Smooth muscle cell (in vitro differentiated cells): ENCODE measurements around the gene OVOL2. TPM values are rescaled to one million over a fixed set of nuclear protein-coding genes. Genes with fewer than 3 reads are reported as not detected.

Experiments used
- DNase-seq: peaks from one replicate; lab custom pipeline; 2025; ENCODE audit not compliant: unreplicated experiment; lab: John Stamatoyannopoulos, UW
- H2AFZ ChIP-seq: fragments of 200-600 bp; sonication (generic); 2 replicates; pipeline ENCODE4 v1.6.0; 2016; ENCODE audit warnings: antibody characterized with exemption, low read depth, mild to moderate bottlenecking
- H3F3A ChIP-seq: fragments of 200-600 bp; sonication (generic); 2 replicates; pipeline ENCODE4 v1.6.0; 2017; ENCODE audit warnings: antibody characterized with exemption, low read depth
- H3K27ac ChIP-seq: fragments of 200-600 bp; sonication (generic); 2 replicates; pipeline ENCODE4 v1.5.1; 2016; ENCODE audit warnings: low read depth, mild to moderate bottlenecking
- H3K27me3 ChIP-seq: fragments of 200-600 bp; sonication (generic); 2 replicates; pipeline ENCODE4 v1.6.1; 2016; ENCODE audit warnings: low read depth, mild to moderate bottlenecking
- H3K36me3 ChIP-seq: fragments of 200-600 bp; sonication (generic); 2 replicates; pipeline ENCODE4 v1.5.1; 2016; ENCODE audit warnings: low read depth
- H3K4me1 ChIP-seq: fragments of 200-600 bp; sonication (generic); 2 replicates; pipeline ENCODE4 v1.5.1; 2016; ENCODE audit warnings: low read depth
- H3K4me2 ChIP-seq: fragments of 200-600 bp; sonication (generic); 2 replicates; pipeline ENCODE4 v1.6.0; 2016; ENCODE audit warnings: mild to moderate bottlenecking
- H3K4me3 ChIP-seq: fragments of 200-600 bp; sonication (generic); 2 replicates; pipeline ENCODE4 v1.5.1; 2016; ENCODE audit warnings: mild to moderate bottlenecking
- H3K79me2 ChIP-seq: fragments of 200-600 bp; sonication (generic); 2 replicates; pipeline ENCODE4 v1.6.0; 2016; ENCODE audit warnings: low read depth, mild to moderate bottlenecking
- H3K9ac ChIP-seq: fragments of 200-600 bp; sonication (generic); 2 replicates; pipeline ENCODE4 v1.6.0; 2016; ENCODE audit warnings: low read depth
- H3K9me3 ChIP-seq: fragments of 200-600 bp; sonication (generic); replicated peaks from 2 replicates; pipeline ENCODE4 v1.5.1; 2016; ENCODE audit warnings: low read depth
- H4K20me1 ChIP-seq: fragments of 200-600 bp; sonication (generic); 2 replicates; pipeline ENCODE4 v1.6.0; 2016; ENCODE audit warnings: low read depth
- WGBS: methylation state at CpG from one replicate; pipeline ENCODE4 v1.1.7; 2016; ENCODE audit warnings: low lambda C conversion rate; 5-methylcytosine and 5-hydroxymethylcytosine counted together
- polyA plus RNA-seq: library from polyadenylated mRNA; unstranded; fragments of >200 nt; fragmentation: Nextera tagmentation; extraction: Ambion mirVana; gene quantifications from 2 replicates; pipeline ENCODE4 v1.2.1, GENCODE V29; 2016
- total RNA-seq: library from RNA; depleted of rRNA; stranded (reverse); fragments of >200 nt; gene quantifications from 2 replicates; pipeline ENCODE4 v1.2.3, GENCODE V29; 2014
- TF ChIP-seq, protein P1 (sequence below): fragments of 200-600 bp; sonication (generic); IDR thresholded peaks from 2 replicates; pipeline ENCODE4 v1.5.1; 2017; ENCODE audit warnings: borderline replicate concordance, mild to moderate bottlenecking, antibody characterized with exemption; ENCODE audit not compliant: insufficient read depth, poor library complexity, severe bottlenecking

The OVOL2 gene
- total and polyA plus RNA-seq, 2 experiments from 2014 or later, result 1.1 TPM; not detected in 1

DNA sequence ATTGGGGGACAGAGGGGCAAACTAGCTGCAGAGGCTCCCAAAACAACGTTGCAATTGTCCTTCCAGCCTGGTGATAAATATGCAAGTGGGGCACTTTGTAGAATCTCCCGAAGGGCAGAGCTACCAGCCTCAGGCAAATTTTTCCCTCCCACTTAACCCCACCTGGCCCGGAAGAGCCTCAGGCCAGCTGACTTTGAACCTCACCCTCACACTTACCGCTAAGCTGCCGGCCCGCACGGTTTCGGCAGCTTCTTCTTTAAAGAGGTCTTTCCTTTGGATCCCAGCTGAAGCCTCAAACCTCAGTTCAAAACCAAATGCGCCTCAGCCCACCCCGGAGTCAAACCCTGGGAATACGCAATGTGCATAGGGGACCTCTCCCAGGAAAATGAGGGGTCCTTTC, 2.5 kb downstream of the OVOL2 start:
- Histone ChIP-seq H3K36me3 (no peaks in the 10 kb centered on the region), H3K4me3 (no peak overlapping the region), H3K9ac (no peak overlapping the region), H3F3A (no peaks in the 10 kb centered on the region), H3K79me2 (no peaks in the 10 kb centered on the region), H3K27ac (no peak overlapping the region), H2AFZ (no peak overlapping the region), H4K20me1 (no peaks in the 10 kb centered on the region), H3K4me1 (peaks cover 24% of the 10 kb centered on the region), H3K4me2 (no peak overlapping the region), H3K9me3 (no peaks in the 10 kb centered on the region), H3K27me3 (peaks cover 80% of the 10 kb centered on the region)
- no peak for DNase-seq
- TF ChIP-seq, protein P1, sequence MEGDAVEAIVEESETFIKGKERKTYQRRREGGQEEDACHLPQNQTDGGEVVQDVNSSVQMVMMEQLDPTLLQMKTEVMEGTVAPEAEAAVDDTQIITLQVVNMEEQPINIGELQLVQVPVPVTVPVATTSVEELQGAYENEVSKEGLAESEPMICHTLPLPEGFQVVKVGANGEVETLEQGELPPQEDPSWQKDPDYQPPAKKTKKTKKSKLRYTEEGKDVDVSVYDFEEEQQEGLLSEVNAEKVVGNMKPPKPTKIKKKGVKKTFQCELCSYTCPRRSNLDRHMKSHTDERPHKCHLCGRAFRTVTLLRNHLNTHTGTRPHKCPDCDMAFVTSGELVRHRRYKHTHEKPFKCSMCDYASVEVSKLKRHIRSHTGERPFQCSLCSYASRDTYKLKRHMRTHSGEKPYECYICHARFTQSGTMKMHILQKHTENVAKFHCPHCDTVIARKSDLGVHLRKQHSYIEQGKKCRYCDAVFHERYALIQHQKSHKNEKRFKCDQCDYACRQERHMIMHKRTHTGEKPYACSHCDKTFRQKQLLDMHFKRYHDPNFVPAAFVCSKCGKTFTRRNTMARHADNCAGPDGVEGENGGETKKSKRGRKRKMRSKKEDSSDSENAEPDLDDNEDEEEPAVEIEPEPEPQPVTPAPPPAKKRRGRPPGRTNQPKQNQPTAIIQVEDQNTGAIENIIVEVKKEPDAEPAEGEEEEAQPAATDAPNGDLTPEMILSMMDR, result no peak
- WGBS, result 12% methylated on average over 11 of the region's 11 CpGs

DNA sequence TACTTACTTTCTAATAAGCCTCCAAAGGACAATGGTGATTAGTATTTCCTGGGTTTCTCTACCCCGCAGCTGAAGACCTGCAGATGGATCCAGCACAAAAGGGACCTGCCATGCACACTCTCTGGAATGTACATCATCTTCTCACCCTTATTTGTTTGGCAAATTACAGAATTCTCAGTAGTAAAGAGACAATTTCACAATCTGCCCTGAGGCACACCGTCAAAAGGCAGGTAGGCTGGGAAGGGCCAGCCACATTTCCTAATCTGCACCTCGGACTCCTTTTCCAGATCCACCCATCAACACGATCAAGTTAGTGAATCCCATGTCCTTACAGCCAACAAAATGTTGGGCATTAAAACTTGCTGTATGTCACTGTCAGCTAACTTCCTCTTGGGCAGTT, 4.9 kb downstream of the OVOL2 start:
- Histone ChIP-seq H3K4me2 (no peak overlapping the region), H3K4me1 (peaks cover 6% of the 10 kb centered on the region), H3K36me3 (no peaks in the 10 kb centered on the region), H4K20me1 (no peaks in the 10 kb centered on the region), H3K9me3 (no peaks in the 10 kb centered on the region), H3K27ac (no peak overlapping the region), H2AFZ (no peak overlapping the region), H3K79me2 (no peaks in the 10 kb centered on the region), H3F3A (no peaks in the 10 kb centered on the region), H3K4me3 (no peak overlapping the region), H3K9ac (no peak overlapping the region), H3K27me3 (peaks cover 56% of the 10 kb centered on the region)
- 76% methylated on average over 4 of the region's 4 CpGs for WGBS
- no peak for DNase-seq
- TF ChIP-seq, protein P1, result no peak

DNA sequence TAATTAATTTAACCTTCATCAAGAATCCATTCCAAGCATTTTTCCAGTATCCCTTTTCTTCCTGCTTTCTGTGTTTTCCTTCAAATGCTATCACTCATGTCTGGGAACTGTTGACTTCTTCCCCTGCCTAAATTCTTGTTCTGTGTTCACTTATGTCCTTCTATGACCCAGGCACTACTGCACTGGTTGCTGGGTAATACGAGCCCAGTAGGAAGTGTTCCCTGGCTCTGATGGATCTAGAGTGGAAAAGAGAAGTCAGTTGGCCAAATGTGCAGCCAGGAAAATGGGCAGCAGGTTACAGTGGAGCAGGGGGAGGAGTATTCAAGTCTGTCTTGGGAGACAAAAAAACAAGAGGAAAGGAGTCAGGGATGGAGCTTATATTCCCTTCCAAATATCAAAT, 7.1 kb downstream of the OVOL2 start:
- TF ChIP-seq, protein P1, result no peak
- 86% methylated on average over 1 of the region's 1 CpG for WGBS

DNA sequence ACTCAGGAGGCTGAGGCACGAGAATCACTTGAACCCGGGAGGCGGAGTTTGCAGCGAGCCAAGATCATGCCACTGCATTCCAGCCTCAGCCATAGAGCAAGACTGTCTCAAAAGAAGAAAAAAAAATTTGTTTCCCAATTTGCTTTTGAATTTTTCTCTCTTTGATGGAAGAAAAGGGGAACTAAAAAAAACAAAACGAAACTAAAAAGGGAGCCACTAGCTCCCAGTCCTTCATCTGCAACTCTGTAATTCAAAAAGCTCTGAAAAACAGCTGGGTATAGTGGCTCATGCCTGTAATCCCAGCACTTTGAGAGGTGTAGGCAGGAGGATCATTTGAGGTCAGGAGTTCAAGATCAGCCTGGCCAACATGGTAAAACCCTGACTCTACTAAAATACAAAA, 9.5 kb downstream of the OVOL2 start:
- Histone ChIP-seq H3K36me3 (no peaks in the 10 kb centered on the region), H3K9ac (no peak overlapping the region), H3K27me3 (peaks cover 15% of the 10 kb centered on the region), H3K4me2 (no peak overlapping the region), H3K79me2 (no peaks in the 10 kb centered on the region), H3K4me3 (no peak overlapping the region), H4K20me1 (no peaks in the 10 kb centered on the region), H3F3A (no peaks in the 10 kb centered on the region), H3K27ac (no peak overlapping the region), H2AFZ (no peak overlapping the region), H3K9me3 (no peaks in the 10 kb centered on the region), H3K4me1 (no peaks in the 10 kb centered on the region)
- no peak for DNase-seq
- TF ChIP-seq, protein P1, result no peak
- 86% methylated on average over 5 of the region's 5 CpGs for WGBS

More for the DNA sequence above, 7.1 kb downstream of the OVOL2 start:
- no peak overlapping the region for H3K27ac ChIP-seq
- H3F3A ChIP-seq, result no peaks in the 10 kb centered on the region
- no peaks in the 10 kb centered on the region for H3K4me1 ChIP-seq
- no peak overlapping the region for H3K4me2 ChIP-seq
- no peaks in the 10 kb centered on the region for H4K20me1 ChIP-seq
- H3K27me3 ChIP-seq, result peaks cover 35% of the 10 kb centered on the region
- H2AFZ ChIP-seq, result no peak overlapping the region
- H3K9me3 ChIP-seq, result no peaks in the 10 kb centered on the region
- no peaks in the 10 kb centered on the region for H3K79me2 ChIP-seq
- no peak overlapping the region for H3K4me3 ChIP-seq
- H3K36me3 ChIP-seq, result no peaks in the 10 kb centered on the region
- no peak overlapping the region for H3K9ac ChIP-seq
- DNase-seq, result no peak
